Lower lobe of right lung (tissue), 2 donors: ENCODE results near the gene SBF2. TPM values are rescaled to one million over a fixed set of nuclear protein-coding genes. Genes with fewer than 3 reads are reported as not detected.

Source experiments
- ATAC-seq, 2 donors: fragments of 200-7000 bp; cut with Tn5 transposase; one replicate each; pipeline ENCODE4 v1.9.1; 2020 to 2022; ENCODE audit warnings: mild to moderate bottlenecking in 2 of 2, moderate library complexity in 2 of 2
- DNase-seq: peaks from one replicate; pipeline ENCODE4 v3.0.0-alpha.2; 2020
- H3K27ac ChIP-seq: fragments of 200-600 bp; one replicate; pipeline ENCODE4 v1.8.0; 2022
- H3K27me3 ChIP-seq: fragments of 200-600 bp; one replicate; pipeline ENCODE4 v1.8.0; 2022; ENCODE audit warnings: low read depth
- H3K36me3 ChIP-seq: fragments of 200-600 bp; one replicate; pipeline ENCODE4 v1.8.0; 2022; ENCODE audit warnings: mild to moderate bottlenecking
- H3K4me1 ChIP-seq: fragments of 200-600 bp; one replicate; pipeline ENCODE4 v1.8.0; 2022
- H3K4me3 ChIP-seq: fragments of 200-600 bp; one replicate; pipeline ENCODE4 v1.8.0; 2022; ENCODE audit warnings: mild to moderate bottlenecking
- H3K9me3 ChIP-seq: fragments of 200-600 bp; one replicate; pipeline ENCODE4 v1.8.0; 2022
- intact Hi-C: fragments of 100-400 bp; cut with DNase I; formaldehyde crosslinking; loops from one replicate; pipeline ENCODE4 v1.11.0; 2022
- total RNA-seq: library from RNA; stranded (reverse); fragmentation: NEBNext Ultra II Directional; extraction: Animal tissue kit (Norgen Biotek cat#: 25700); gene quantifications from one replicate; pipeline ENCODE4 v1.2.1, GENCODE V29; 2021
- TF ChIP-seq, protein P1 (sequence below): fragments of 200-600 bp; IDR thresholded peaks from one replicate; pipeline ENCODE4 v1.8.0; 2022; ENCODE audit warnings: antibody characterized with exemption, mild to moderate bottlenecking
- donor health status: DM: no; HTN: yes; CAD: no; lungs with severe emphysema.

Gene SBF2
- total RNA-seq, 1 donor from 2014 or later = 41.3 TPM

DNA sequence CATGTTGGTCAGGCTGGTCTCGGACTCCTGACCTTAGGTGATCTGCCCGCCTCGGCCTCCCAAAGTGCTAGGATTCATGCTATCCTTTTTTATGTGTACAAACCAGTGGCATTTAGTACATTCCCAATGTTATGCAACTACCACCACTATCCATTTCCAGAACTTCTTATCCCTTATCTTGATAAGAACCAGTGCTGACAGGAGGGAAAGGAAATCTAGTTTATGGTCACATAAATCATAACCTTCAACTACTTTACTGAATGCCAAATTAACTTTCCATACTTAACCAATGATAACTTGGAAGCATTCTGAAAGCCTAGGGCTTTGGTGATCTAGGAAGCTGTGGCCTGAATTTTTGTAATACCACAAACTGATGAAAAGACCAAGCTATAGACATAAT is 459.7 kb downstream of the SBF2 start:
- TF ChIP-seq, protein P1, sequence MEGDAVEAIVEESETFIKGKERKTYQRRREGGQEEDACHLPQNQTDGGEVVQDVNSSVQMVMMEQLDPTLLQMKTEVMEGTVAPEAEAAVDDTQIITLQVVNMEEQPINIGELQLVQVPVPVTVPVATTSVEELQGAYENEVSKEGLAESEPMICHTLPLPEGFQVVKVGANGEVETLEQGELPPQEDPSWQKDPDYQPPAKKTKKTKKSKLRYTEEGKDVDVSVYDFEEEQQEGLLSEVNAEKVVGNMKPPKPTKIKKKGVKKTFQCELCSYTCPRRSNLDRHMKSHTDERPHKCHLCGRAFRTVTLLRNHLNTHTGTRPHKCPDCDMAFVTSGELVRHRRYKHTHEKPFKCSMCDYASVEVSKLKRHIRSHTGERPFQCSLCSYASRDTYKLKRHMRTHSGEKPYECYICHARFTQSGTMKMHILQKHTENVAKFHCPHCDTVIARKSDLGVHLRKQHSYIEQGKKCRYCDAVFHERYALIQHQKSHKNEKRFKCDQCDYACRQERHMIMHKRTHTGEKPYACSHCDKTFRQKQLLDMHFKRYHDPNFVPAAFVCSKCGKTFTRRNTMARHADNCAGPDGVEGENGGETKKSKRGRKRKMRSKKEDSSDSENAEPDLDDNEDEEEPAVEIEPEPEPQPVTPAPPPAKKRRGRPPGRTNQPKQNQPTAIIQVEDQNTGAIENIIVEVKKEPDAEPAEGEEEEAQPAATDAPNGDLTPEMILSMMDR = no peak
- H3K9me3 ChIP-seq = no peaks in the 10 kb centered on the region
- no peaks in the 10 kb centered on the region for H3K27me3 ChIP-seq
- H3K27ac ChIP-seq = no peak overlapping the region
- no peak overlapping the region for H3K4me3 ChIP-seq
- peaks cover 13% of the 10 kb centered on the region for H3K36me3 ChIP-seq
- no peak for DNase-seq
- ATAC-seq = no peak
- no peaks in the 10 kb centered on the region for H3K4me1 ChIP-seq
- intact Hi-C loops = no loop called here

DNA sequence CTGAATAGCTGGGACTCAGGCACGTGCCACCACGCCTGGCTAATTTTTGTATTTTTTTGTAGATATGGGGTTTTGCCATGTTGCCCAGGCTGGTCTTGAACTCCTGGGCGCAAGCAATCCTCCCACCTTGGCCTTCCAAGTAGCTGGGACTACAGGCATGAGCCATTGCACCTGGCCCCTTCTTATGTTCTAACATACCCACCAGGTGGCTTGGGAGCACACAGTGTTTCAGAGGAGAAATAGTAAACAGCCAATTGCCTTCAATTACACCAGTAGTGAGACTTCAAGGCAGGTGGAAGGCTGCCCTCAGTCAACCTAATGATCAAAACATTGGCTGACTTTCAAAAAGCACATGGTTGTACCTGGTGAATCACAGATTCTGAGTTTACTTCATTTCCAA is 462.9 kb downstream of the SBF2 start:
- peaks cover 7% of the 10 kb centered on the region for H3K36me3 ChIP-seq

DNA sequence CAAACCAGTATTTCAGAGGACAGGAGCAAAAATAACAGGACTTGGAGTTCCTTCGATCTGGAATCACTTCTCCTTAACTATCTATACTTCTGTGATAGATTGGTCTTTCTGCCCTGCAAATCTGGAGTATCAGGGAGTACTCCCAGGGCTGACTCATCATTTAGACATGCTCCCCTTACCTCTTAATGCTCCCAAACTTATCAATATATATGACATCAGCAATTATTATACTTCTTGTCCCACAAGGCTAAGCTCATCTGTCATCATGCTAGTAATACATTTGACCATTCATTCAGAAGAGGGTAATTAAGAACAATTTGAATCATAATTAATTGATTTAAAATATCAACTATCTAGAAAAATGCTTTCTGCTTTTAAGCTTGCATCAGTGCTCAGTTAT is 466.3 kb downstream of the SBF2 start:
- intact Hi-C loops = no loop called here
- H3K4me1 ChIP-seq = no peaks in the 10 kb centered on the region
- H3K27me3 ChIP-seq = no peaks in the 10 kb centered on the region
- peaks cover 7% of the 10 kb centered on the region for H3K36me3 ChIP-seq
- TF ChIP-seq, protein P1 = no peak
- no peaks in the 10 kb centered on the region for H3K9me3 ChIP-seq
- ATAC-seq = no peak
- H3K4me3 ChIP-seq = no peak overlapping the region
- DNase-seq = no peak
- H3K27ac ChIP-seq = no peak overlapping the region

More for the DNA sequence above, 462.9 kb downstream of the SBF2 start:
- H3K4me1 ChIP-seq = no peaks in the 10 kb centered on the region
- H3K27me3 ChIP-seq = no peaks in the 10 kb centered on the region
- intact Hi-C loops = no loop called here
- no peak overlapping the region for H3K4me3 ChIP-seq
- DNase-seq (no peak), ATAC-seq (no peak)
- H3K9me3 ChIP-seq = no peaks in the 10 kb centered on the region
- H3K27ac ChIP-seq = no peak overlapping the region
- TF ChIP-seq, protein P1 = no peak

DNA sequence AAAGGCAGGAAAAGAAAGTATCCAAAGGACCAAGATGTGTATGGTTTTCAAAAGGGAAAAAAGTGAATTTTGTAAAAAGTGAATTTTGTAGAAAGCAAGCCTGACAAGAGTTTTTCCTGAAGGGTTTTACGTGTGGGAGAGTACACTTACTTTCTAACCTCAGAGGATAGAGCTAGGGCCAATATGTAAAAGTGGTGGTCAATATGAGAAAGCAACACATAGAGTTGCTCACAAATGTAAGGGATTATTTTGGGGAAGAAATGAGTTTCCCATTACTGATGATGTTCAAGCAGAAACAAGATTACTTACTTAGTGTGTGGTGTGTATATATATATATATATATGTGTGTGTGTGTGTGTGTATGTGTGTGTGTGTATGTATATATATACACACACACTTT is 467.6 kb downstream of the SBF2 start:
- no peaks in the 10 kb centered on the region for H3K27me3 ChIP-seq
- ATAC-seq (no peak), DNase-seq (no peak)
- TF ChIP-seq, protein P1 = no peak
- H3K36me3 ChIP-seq = peaks cover 2% of the 10 kb centered on the region
- no peaks in the 10 kb centered on the region for H3K4me1 ChIP-seq
- no peak overlapping the region for H3K4me3 ChIP-seq
- H3K27ac ChIP-seq = no peak overlapping the region
- H3K9me3 ChIP-seq = no peaks in the 10 kb centered on the region
- intact Hi-C loops = no loop called here

DNA sequence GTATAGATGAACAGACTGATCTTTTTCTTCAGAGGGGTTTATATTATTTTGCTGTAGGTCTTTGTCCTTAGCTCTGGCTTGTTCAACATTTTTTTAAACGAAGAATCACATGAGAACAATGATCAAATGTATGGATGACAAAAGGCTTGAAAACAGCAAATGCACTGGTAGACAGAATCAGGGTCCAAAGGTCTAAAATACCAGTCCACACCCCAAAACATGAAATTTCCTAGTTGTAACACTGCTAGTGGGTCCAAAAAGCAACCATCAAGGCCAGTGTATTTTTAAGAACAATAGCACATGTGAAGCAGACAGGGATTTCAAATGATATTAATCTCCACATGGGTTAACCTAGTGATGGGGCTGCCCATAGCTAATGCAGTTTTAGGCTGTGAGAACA is 468.1 kb downstream of the SBF2 start:
- Histone ChIP-seq H3K27ac (no peak overlapping the region), H3K4me3 (no peak overlapping the region), H3K9me3 (no peaks in the 10 kb centered on the region), H3K27me3 (no peaks in the 10 kb centered on the region), H3K4me1 (no peaks in the 10 kb centered on the region), H3K36me3 (no peaks in the 10 kb centered on the region)
- ATAC-seq (no peak), DNase-seq (no peak)
- TF ChIP-seq, protein P1 = no peak
- intact Hi-C loops = no loop called here

DNA sequence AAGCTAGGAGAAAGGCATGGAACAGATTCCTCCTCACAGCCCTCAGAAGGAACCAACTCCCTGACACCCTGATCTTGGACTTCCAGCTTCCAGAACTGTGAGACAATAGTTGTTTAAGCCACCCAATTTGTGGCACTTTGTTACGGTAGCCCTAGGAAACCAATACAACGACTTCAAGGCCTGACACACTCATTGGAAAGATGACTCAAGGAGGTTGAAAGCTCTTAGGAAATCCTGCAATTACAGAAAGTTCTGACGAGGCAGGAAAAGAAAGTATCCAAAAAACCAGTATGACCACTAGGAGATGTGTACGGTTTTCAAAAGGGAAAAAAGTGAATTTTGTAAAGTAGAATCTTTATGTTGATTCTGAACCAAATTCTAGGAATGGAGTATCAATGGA is 468.7 kb downstream of the SBF2 start:
- Histone ChIP-seq H3K4me3 (no peak overlapping the region), H3K4me1 (no peaks in the 10 kb centered on the region), H3K36me3 (no peaks in the 10 kb centered on the region), H3K27ac (no peak overlapping the region), H3K27me3 (no peaks in the 10 kb centered on the region), H3K9me3 (no peaks in the 10 kb centered on the region)
- DNase-seq (no peak), ATAC-seq (no peak)
- TF ChIP-seq, protein P1 = no peak
- intact Hi-C loops = no loop called here
